ENCODE data around the gene FIGNL2.

FIGNL2 gene

DNA sequence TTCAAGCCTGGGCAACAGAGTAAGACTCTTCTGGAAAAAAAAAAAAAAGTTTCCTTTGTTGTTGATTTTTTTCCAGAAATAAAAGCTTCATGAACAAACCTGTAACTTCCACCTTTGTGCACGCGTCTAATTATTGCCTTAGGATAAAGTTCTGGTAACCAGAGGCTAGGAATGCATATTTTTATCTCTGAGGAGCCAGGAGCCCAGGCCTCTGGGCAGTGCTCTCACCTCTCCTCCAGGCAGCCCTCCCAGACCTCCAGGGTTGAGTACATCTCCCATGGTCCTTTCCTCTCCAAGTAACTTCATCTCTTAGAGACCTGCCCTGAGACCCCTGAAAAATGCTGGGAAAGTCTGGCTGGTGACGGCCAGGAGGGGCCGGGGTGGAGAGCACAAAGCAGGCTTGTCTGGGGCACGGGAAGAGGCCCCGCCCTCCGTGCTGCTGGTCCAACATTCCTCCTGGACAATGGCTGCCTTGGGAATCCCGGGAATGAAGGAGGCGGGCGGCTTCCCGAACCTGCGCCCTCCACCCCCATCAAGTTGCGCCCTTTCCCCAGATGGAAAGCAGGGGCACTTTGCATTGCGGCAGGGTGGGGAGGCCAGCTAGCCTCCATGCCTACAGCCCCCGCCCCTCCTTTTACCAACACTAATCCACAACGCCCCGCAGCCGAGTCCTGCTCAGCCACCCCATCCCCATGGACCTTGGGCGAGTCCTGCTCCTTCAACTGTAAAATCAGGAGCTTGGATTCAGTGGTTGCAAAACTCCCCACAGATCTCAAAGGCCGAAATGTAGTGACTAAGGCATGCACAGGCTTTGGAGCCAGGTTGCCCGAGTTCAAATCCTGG lies 7.3 kb upstream of the FIGNL2 start:
- no peaks in the 10 kb centered on the region for H3K36me3 ChIP-seq (ENCODE audit: insufficient read depth, low read length)
- H3K9ac ChIP-seq (ENCODE audit: low read depth, low read length), result peak overlapping the region; percentile 32
- H3K9me3 ChIP-seq (ENCODE audit: control insufficient read depth, insufficient read depth, low read length), result no peaks in the 10 kb centered on the region
- H3K4me1 ChIP-seq (ENCODE audit: insufficient read depth, low read length), result no peaks in the 10 kb centered on the region

DNA sequence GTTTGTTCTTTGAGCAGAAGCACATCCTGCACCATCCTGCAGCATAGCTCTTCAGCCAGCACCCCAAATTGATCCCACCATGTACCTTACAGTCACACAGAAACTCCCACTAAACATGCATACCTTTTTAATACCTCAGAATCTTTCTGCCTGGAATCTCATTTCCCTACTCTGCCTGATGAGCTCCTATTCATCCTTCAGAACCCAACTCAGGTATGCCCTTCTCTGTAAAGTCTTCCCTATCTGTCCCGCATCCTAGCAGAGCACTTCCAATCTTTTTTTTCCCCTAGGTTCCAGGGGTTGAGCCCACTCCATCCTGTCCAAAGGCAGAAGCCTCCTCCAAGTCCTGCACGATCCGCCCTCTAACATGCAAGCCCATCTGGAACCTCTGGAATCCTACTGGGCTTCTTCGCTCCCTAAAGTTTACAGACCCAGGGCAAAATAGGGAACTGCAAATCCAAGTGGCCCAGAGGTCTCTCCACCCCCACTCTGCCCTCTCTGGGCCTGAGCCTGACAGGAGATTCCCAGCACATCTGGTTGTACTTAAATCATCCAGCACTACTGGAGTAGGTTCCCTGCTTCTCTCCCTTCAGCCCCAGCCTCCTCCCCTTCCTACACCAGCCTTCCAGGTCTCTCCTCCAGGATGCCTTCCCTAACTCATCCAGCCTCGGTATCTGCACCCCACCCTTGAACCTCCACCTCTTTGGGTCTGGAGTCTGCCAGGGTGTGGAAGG lies 4.1 kb upstream of the FIGNL2 start:
- H3K4me1 ChIP-seq (ENCODE audit: insufficient read depth, low read length), result peaks cover 4% of the 10 kb centered on the region; the same call in 1 of the 2 replicates
- H3K36me3 ChIP-seq (ENCODE audit: insufficient read depth, low read length), result no peaks in the 10 kb centered on the region
- no peak overlapping the region for H3K9ac ChIP-seq (ENCODE audit: low read depth, low read length)
- H3K9me3 ChIP-seq (ENCODE audit: control insufficient read depth, insufficient read depth, low read length), result no peaks in the 10 kb centered on the region

DNA sequence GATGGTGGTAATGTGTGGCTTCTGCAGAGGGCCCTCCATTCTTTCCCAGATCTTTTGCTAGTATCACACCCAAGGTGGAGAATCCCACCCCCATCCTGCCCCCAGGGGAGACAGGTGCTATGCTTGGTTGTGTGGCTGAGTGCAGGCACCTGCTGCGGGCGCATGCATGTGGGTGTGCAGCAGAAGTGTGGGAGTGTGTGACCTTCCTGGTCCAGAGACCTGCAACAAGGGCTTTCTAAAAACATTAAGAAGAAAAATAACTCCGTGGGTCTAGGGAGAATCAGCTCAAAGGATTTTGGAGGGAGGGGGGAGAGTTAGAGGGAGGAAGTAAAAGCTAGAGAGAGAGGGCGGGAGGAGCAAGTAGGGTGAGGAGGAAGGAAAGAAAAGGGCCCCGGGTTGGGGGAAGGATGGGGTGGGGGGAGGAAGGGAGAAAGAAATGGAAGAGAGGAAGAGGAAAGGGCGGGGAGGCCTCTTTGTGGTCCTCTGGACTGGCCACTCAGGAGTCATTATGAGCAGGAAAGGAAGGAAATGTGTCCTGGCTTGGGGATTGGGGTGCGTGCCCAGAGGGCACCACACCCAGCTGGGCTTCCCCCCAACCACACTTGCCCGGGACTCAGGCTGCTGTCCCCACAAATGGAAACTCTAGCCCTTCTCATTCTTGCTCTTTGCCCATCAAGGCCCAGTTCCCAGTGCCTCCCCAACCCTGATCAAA lies 3.1 kb upstream of the FIGNL2 start:
- Histone ChIP-seq H3K9me3 (ENCODE audit: control insufficient read depth, insufficient read depth, low read length) (no peaks in the 10 kb centered on the region), H3K9ac (ENCODE audit: low read depth, low read length) (no peak overlapping the region), H3K36me3 (ENCODE audit: insufficient read depth, low read length) (no peaks in the 10 kb centered on the region)

DNA sequence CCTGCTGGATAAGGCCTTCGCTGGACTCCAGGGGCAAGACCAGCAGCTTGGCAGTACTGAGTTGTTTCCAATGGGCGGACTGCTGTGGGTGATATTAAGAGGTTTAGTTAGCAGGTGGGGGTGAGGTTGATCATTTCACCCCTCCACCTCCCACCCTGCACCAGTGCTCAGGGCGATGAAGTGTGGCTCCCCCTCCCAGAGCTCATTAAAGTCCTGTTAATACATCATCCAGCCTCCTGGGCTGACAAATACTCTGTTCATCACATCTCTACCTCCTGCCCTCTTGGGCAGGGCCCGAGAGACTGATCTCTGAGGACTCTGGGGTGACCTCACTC lies 2.4 kb upstream of the FIGNL2 start:
- Histone ChIP-seq H3K9ac (ENCODE audit: low read depth, low read length) (no peak overlapping the region), H3K36me3 (ENCODE audit: insufficient read depth, low read length) (no peaks in the 10 kb centered on the region), H3K9me3 (ENCODE audit: control insufficient read depth, insufficient read depth, low read length) (no peaks in the 10 kb centered on the region), H3K4me1 (ENCODE audit: insufficient read depth, low read length) (peaks cover 12% of the 10 kb centered on the region)

More for the DNA sequence above, 3.1 kb upstream of the FIGNL2 start:
- H3K4me1 ChIP-seq (ENCODE audit: insufficient read depth, low read length), result peaks cover 5% of the 10 kb centered on the region

DNA sequence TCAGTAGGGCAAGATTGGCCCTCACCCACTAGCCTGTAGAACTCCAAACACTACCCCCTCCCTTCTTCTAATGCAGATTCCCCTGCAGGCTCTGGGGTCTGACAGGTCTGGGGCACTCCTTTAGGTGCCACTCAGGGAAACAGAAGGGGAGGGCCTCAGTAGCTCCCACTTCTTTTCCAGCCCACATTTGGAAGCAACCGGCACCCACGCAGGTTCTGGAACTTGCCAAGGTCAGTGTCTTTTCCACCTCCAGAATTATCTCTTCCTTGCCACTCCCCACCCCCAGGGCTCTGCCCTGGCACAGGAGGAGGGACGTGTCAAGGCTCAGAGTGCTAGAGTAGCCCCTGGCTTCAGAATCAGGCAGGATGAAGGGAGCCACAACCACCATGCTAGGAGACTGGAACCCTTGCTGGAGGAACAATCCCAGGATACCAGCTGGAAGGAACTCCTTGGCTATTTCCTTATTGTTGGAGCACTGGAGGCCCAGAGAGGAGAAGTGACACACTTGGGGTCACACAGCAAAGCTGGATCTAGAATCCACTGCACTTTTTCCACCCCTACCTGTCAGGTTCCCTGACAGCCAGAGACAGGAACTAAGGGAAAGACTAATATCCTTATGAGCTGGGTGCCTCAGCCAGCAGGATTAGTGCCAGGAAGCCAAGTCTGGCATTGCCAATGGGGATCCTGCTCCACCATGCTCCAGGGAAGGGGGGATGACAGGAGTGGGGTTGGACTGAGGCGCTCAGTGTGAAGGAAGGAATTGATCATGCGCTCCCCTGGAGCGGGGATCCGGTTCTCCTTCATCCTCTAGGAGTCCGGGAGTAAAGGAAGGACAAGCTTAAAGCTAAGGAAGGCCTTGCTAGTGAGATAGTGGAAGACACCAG lies 1.8 kb upstream of the FIGNL2 start:
- Histone ChIP-seq H3K9ac (ENCODE audit: low read depth, low read length) (no peak overlapping the region), H3K4me1 (ENCODE audit: insufficient read depth, low read length) (peaks cover 16% of the 10 kb centered on the region), H3K9me3 (ENCODE audit: control insufficient read depth, insufficient read depth, low read length) (no peaks in the 10 kb centered on the region), H3K36me3 (ENCODE audit: insufficient read depth, low read length) (no peaks in the 10 kb centered on the region)

DNA sequence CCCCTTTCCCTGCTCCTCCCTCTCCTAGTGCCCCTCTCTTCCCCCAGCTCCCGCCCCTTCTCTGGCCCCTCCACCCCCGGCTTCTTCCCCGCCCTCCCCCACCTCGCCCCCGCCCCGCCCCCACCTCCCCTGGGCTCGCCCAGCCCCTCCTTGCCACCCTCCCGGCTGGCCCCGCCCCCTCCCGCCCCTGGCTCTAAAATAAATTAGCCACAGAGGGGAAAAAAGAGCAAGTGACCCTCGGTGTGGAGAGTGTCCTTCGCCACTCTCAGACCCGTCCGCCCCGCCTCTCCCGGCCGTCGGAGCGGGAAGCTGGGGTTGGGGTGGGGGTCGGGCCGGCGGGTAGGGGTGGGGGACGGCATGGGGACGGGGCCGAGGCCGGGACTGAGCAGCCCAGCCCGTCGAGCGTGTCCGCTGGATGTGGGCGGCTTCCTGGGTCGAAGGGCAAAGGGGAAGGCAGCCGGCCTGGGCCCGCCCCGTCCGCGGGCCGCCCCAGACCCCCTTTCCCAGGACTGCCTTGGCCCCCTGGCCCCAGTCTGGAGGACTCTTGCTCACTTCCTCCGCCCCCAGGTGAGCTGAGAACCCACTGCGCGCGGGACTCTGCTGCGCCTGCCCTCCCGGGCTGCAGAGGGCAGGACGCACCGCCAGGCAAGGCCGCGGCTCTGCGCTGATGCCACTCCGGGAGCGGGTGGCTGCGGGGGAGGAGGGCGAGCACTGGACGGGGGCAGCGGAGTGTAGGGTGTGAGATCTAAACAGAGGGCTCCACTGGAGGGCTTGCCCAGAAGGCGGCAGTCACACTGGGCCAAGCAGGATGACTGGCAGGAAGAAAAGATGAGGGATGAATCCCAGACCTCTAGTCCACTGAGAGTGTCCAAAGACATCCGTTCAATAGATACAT lies 570 bp upstream of the FIGNL2 start:
- Histone ChIP-seq H3K4me1 (ENCODE audit: insufficient read depth, low read length) (peaks cover 21% of the 10 kb centered on the region), H3K9me3 (ENCODE audit: control insufficient read depth, insufficient read depth, low read length) (no peaks in the 10 kb centered on the region), H3K36me3 (ENCODE audit: insufficient read depth, low read length) (no peaks in the 10 kb centered on the region), H3K9ac (ENCODE audit: low read depth, low read length) (peak overlapping the region; percentile 53)

DNA sequence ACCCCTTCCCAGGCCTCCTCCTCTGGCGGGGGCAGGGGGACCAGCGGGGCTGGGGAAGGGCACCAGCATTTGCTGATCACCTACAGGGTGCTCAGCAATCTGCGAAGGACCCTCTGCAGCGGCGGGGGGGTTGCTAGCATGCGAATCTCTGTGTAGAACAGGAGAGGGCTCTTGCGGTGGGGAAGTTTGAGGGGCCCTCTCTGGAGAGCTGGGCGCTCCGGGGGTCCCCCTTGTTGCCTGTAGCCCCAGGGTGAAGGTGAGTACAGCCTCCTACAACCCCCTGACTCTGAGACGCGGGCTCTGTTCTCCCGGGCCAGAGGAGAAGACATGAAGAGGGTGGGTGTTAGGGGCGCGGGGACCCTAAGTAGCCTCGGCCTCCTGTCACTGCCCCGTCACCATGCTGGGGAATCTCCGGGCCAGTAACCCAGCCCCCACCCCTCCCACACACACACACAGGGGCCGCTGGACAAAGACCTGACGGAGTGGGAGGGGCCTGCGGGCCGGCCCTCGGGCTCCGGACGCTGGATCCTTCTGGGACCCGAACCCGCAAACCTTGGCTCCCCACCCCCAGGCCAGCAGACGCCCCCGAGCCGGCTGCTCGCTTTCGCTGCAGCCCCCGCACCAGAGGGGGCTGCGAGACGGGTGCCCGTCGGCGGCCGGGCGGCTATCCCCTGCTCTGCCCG lies 734 bp downstream of the FIGNL2 start:
- H3K9me3 ChIP-seq (ENCODE audit: control insufficient read depth, insufficient read depth, low read length), result no peaks in the 10 kb centered on the region
- H3K36me3 ChIP-seq (ENCODE audit: insufficient read depth, low read length), result no peaks in the 10 kb centered on the region
- H3K4me1 ChIP-seq (ENCODE audit: insufficient read depth, low read length), result peaks cover 21% of the 10 kb centered on the region
- H3K9ac ChIP-seq (ENCODE audit: low read depth, low read length), result peak overlapping the region; percentile 66; the same call in 1 of the 2 replicates

DNA sequence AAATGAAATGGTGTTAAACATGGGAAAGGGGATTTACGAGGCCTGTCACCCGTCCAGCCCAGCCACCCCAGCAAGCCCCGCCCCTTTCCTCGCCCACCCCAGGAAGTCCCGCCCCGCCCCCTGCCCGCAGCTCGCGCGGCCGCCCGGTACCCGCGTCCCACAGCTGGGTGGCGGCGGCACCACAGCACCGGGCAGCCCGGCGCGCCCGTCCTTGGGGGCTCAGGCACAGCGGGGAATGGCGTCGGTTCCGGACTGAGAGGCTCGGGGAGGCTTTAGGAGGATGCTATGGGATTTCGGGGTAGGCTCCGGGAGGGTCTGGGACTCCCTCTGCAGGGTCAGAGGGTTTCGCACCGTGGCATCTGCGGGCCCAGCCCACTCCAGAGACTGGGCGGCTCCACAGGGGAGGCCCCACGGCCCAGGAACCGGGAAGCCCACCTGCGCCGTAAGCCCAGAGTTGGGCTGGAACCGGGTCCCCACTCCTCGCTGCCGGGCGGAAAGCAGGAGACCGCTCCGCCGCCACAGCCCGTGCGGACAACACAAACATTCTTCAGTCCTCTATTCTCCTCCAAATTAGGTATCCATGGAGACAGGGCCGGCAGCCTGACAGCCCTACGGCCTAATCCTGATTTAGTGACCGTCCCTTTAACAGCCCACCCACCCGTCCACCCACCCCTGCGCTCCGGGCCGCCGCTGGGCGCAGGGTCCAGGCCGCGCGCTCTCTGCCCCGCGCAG lies 1.4 kb downstream of the FIGNL2 start:
- Histone ChIP-seq H3K4me1 (ENCODE audit: insufficient read depth, low read length) (peaks cover 23% of the 10 kb centered on the region), H3K36me3 (ENCODE audit: insufficient read depth, low read length) (no peaks in the 10 kb centered on the region), H3K9ac (ENCODE audit: low read depth, low read length) (peak overlapping the region; percentile 66; the same call in 1 of the 2 replicates)

DNA sequence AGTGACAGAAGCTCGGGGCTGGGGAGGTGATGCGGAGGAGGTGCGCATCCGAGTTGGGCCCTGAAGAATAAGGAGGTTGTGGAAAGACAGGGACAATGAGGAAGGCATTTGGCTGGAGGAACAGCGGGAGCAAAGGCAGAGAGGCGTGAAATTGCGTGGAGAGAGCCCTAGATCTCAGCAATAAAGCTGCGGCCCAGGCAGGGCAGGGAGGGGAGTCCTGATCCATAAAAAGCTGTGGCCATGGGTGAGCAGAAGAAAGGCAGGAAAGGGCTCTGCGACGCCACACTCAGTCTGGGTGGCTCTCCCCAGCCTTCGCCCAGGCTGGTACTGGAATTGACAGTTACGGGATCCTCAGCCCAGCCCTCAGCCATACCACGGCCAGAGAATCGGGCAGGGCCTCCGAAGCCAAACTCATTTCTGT lies 2.2 kb downstream of the FIGNL2 start:
- no peaks in the 10 kb centered on the region for H3K9me3 ChIP-seq (ENCODE audit: control insufficient read depth, insufficient read depth, low read length)
- H3K4me1 ChIP-seq (ENCODE audit: insufficient read depth, low read length), result peaks cover 30% of the 10 kb centered on the region
- H3K9ac ChIP-seq (ENCODE audit: low read depth, low read length), result peak overlapping the region; percentile 66; the same call in 1 of the 2 replicates
- no peaks in the 10 kb centered on the region for H3K36me3 ChIP-seq (ENCODE audit: insufficient read depth, low read length)

More for the DNA sequence above, 1.4 kb downstream of the FIGNL2 start:
- H3K9me3 ChIP-seq (ENCODE audit: control insufficient read depth, insufficient read depth, low read length), result no peaks in the 10 kb centered on the region

DNA sequence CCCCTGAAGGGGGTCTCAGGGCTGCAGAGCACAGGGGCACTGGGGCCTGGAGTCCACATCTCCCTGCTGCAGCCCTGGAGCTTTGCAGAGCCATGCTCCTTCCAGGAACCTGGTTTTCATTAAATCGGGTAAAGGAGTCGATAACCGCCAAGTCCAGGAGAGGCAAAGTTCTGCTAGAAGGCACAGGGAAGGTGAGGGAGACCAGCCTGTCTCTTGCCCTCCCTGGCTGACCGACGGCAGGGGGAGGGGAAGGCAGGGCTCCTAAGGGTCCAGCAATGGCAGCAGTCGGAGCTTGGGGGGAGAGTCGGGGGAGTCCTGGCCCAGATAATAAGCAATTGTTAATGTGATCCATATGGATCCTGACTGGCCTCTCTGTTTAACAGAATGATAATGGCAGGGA lies 3.0 kb downstream of the FIGNL2 start:
- H3K9me3 ChIP-seq (ENCODE audit: control insufficient read depth, insufficient read depth, low read length), result no peaks in the 10 kb centered on the region
- H3K9ac ChIP-seq (ENCODE audit: low read depth, low read length), result no peak overlapping the region
- peaks cover 30% of the 10 kb centered on the region for H3K4me1 ChIP-seq (ENCODE audit: insufficient read depth, low read length)
- no peaks in the 10 kb centered on the region for H3K36me3 ChIP-seq (ENCODE audit: insufficient read depth, low read length)

DNA sequence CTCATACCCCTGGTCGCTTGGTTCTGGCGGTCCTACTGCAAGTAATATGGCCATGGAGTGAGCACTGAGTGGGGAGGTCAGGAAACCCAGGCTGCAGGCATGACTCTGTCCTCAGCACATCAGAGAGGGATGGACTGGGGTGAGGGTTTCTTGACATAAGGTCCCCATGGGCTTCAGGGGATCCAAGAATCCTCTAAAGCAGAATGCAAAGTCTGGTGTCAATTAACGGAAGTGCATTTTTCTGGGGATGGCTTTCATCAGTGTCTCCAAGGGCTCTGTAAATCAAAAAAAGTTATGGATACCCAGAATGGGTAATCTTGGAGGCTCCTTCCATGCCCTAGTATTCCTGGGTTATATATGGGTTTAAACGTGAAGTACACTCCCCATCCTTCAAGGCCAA lies 3.7 kb downstream of the FIGNL2 start:
- Histone ChIP-seq H3K4me1 (ENCODE audit: insufficient read depth, low read length) (peaks cover 30% of the 10 kb centered on the region), H3K9ac (ENCODE audit: low read depth, low read length) (no peak overlapping the region), H3K36me3 (ENCODE audit: insufficient read depth, low read length) (no peaks in the 10 kb centered on the region), H3K9me3 (ENCODE audit: control insufficient read depth, insufficient read depth, low read length) (no peaks in the 10 kb centered on the region)

DNA sequence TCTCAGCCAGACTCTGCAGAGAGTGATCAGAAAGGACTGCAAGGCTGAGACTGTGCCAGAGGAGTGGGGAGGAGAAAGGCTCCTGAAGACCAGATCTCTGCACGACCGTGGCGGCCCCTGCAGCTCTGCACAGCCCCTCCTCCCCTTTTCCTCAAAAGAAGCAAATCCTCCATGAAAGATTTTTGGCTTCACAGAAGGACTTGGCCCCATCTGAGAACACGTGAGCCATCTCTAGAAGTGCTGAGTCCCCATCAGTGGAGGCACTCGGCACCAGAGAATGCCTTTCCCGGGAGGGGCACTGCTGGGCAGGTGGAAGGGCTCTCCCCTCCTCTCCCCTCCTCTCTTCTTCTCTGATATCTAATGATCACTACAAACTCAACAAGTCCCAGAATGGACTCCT lies 6.8 kb downstream of the FIGNL2 start:
- Histone ChIP-seq H3K9me3 (ENCODE audit: control insufficient read depth, insufficient read depth, low read length) (no peaks in the 10 kb centered on the region), H3K4me1 (ENCODE audit: insufficient read depth, low read length) (peaks cover 51% of the 10 kb centered on the region), H3K36me3 (ENCODE audit: insufficient read depth, low read length) (no peaks in the 10 kb centered on the region), H3K9ac (ENCODE audit: low read depth, low read length) (no peak overlapping the region)
